ENCODE results near the gene MKRN2.
"Not testable (repeated sequence)": the region's sequence is repeated elsewhere in the genome, so short reads cannot be mapped to it uniquely, and the experiment has no call there.

Gene MKRN2

DNA sequence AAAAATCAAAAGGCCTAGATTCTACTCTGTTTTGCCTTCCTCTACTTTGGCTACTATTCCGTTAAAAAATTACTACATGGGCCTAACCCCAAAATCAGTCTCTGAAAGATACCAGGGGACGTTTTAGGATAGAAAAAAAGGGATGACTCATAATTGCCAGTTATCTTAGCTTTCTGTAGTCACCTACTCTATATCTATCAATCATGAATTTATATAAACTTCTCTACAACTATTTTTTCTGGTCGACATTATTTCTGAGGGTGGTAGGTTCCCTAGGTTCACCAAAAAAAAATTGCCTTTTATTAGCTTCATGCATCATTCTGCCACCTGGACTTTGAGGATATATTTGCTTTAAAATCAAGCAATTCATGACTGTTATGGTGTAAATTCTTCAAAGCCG lies 70.5 kb downstream of the MKRN2 start:
- TF ChIP-seq CTCF (IDR thresholded peaks at IDR 0.05; ENCODE audit: low read length, missing control alignments) = no peak
- no peak for DNase-seq (ENCODE audit: low read depth)
- no peak overlapping the region for H3K4me3 ChIP-seq (replicated peaks; ENCODE audit: low read depth, low read length)

DNA sequence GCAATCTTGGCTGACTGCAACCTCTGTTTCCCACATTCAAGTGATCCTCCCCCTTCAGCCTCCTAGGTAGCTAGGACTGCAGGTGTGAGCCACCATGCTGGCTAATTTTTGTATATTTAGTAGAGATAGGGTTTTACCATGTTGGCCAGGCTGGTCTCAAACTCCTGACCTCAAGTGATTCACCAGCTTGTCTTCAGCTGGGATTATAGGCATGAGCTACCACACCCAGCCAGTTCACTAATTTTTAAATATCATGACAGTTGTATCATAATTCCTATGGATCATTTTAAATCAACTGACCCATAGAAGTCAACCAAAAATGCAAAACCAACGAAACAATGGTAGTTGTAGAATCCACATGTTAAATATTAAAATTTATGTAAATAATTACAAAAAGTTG lies 71.9 kb downstream of the MKRN2 start:
- DNase-seq (ENCODE audit: low read depth) = no peak
- TF ChIP-seq CTCF (IDR thresholded peaks at IDR 0.05; ENCODE audit: low read length, missing control alignments) = no peak
- H3K4me3 ChIP-seq (replicated peaks; ENCODE audit: low read depth, low read length) = no peak overlapping the region

DNA sequence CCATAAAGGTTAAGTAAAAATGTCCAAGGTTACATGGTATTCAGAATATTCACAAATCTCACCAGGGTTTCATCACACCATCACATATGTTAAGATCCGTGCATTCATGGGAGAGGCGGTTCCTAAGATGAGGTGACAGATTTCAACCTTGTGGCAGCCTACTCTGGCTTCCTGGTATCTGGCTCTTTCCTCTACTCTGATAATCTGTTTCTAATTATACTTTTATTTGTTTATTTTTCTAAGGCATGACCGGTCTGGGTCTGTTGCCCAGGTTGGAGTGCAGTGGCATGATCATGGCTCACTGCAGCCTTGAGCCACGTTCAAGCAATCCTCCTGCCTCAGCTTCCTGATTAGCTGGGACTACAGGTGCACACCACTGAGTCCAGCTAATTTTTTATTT lies 72.7 kb downstream of the MKRN2 start:
- DNase-seq (ENCODE audit: low read depth) = no peak
- TF ChIP-seq CTCF (IDR thresholded peaks at IDR 0.05; ENCODE audit: low read length, missing control alignments) = no peak
- no peak overlapping the region for H3K4me3 ChIP-seq (replicated peaks; ENCODE audit: low read depth, low read length)

GRCh38 chr3:12630292-12630691 lies 73.4 kb downstream of the MKRN2 start:
- DNase-seq (ENCODE audit: low read depth) = no peak
- no peak for TF ChIP-seq CTCF (IDR thresholded peaks at IDR 0.05; ENCODE audit: low read length, missing control alignments)
- H3K4me3 ChIP-seq (replicated peaks; ENCODE audit: low read depth, low read length) = no peak overlapping the region

- H3K4me3 ChIP-seq (replicated peaks; ENCODE audit: low read depth, low read length) = not testable (repeated sequence)
Observed at GRCh38 chr3:12630843-12631242, 74.0 kb downstream of the MKRN2 start.

DNA sequence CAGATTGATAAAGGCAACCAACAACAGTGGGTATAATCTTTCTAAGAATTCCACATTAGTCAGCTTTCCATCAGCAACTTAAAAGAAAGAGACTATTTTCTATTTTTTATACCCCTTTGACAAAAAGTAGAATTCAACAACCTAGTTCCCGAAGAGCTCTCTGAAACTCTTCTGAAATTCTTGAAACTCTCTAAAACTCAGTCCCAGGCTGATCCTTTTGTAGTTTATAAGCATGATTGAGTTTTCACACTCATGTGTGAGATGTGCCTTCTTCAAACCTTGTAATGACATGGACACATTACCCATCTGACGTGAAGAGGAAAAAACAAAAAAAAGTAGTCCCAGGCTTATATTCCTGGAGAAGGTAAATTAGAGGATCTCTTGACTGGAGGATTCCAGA lies 75.6 kb downstream of the MKRN2 start:
- TF ChIP-seq CTCF (IDR thresholded peaks at IDR 0.05; ENCODE audit: low read length, missing control alignments) = no peak
- DNase-seq (ENCODE audit: low read depth) = no peak
- H3K4me3 ChIP-seq (replicated peaks; ENCODE audit: low read depth, low read length) = no peak overlapping the region

More at GRCh38 chr3:12630843-12631242, 74.0 kb downstream of the MKRN2 start:
- DNase-seq (ENCODE audit: low read depth) = not testable (repeated sequence)

DNA sequence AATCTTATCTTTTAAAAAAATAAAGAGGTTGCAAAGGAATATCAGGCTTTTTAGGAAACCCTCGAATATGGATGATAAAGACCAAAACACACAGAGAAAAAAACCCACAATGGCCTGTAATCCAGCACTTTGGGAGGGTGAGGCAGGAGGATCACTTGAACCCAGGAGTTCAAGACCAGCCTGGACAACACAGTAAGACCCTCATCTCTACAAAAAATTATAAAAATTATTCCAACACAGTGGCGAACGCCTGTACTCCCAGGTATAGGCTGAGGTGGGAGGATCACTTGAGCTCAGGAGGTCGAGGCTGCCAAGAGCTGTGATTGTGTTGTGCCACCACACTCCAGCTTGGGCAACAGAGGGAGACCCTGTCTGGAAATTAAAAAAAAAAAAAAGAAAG lies 76.2 kb downstream of the MKRN2 start:
- TF ChIP-seq CTCF (IDR thresholded peaks at IDR 0.05; ENCODE audit: low read length, missing control alignments) = no peak
- DNase-seq (ENCODE audit: low read depth) = no peak
- H3K4me3 ChIP-seq (replicated peaks; ENCODE audit: low read depth, low read length) = no peak overlapping the region
